Duodenal mucosa (tissue), 2 donors: ENCODE results near the gene BID.

ENCODE experiments used
- H3K27ac ChIP-seq: one replicate; pipeline ENCODE4 v1.7.0; 2013; ENCODE audit warnings: low read depth, low read length
- H3K27me3 ChIP-seq, 2 donors: one replicate each; pipeline ENCODE4 v1.7.0; 2013; ENCODE audit warnings: low read length in 2 of 2, control low read depth in 1 of 2; ENCODE audit not compliant: insufficient read depth in 2 of 2, control insufficient read depth in 1 of 2
- H3K36me3 ChIP-seq, 2 donors: one replicate each; pipeline ENCODE4 v1.7.0; 2013; ENCODE audit warnings: low read length in 2 of 2, control low read depth in 1 of 2; ENCODE audit not compliant: insufficient read depth in 2 of 2, control insufficient read depth in 1 of 2
- H3K4me1 ChIP-seq, 2 donors: one replicate each; pipeline ENCODE4 v1.7.0; 2013; ENCODE audit warnings: low read length in 2 of 2, control low read depth in 1 of 2; ENCODE audit not compliant: insufficient read depth in 2 of 2, control insufficient read depth in 1 of 2
- H3K4me3 ChIP-seq, 2 donors: one replicate each; pipeline ENCODE4 v1.7.0; 2013; ENCODE audit warnings: low read length in 2 of 2, low read depth in 1 of 2
- H3K9ac ChIP-seq, 2 donors: one replicate each; pipeline ENCODE4 v1.7.0; 2013; ENCODE audit warnings: low read length in 2 of 2, low read depth in 1 of 2
- H3K9me3 ChIP-seq, 2 donors: one replicate each; pipeline ENCODE4 v1.7.0; 2013; ENCODE audit warnings: low read length in 2 of 2, control low read depth in 1 of 2; ENCODE audit not compliant: control insufficient read depth in 1 of 2

The BID gene

DNA sequence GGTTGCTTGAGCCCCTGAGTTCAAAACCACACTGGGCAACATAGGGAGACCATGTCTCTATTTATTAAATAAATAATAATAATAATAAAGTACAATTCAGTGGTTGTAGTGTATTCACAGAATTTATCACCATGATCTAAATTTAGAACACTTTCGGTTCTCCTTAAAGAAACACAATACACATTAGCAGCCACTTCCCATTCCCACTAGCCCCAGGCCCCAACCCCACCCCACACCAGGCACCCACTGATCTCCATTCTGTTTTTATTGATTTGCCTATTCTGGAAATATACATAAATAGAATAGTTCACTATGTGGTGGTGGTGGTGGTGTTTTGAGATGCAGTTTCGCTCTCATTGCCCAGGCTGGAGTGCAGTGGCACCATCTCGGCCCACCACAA lies 90.0 kb downstream of the BID start:
- no peaks in the 10 kb centered on the region for H3K9me3 ChIP-seq
- H3K27me3 ChIP-seq, result no peaks in the 10 kb centered on the region
- no peak overlapping the region for H3K4me3 ChIP-seq
- H3K9ac ChIP-seq, result no peak overlapping the region
- peaks cover 0 to 10% of the 10 kb centered on the region in 2 donors for H3K36me3 ChIP-seq
- no peak overlapping the region for H3K27ac ChIP-seq
- H3K4me1 ChIP-seq, result peaks cover 2 to 4% of the 10 kb centered on the region in 2 donors
